NB4 (cell line): ENCODE results near the gene CNTN5.

Experiments
- CTCF ChIP-seq: IDR thresholded peaks from one replicate; pipeline ENCODE4 v1.5.1; 2012; ENCODE audit warnings: low read depth, low read length
- MAX ChIP-seq: IDR thresholded peaks from 2 replicates; pipeline ENCODE4 v1.6.1; 2011; ENCODE audit warnings: low read depth, low read length
- MYC ChIP-seq: IDR thresholded peaks from 2 replicates; pipeline ENCODE4 v1.6.1; 2011; ENCODE audit warnings: low read depth, low read length
- POLR2A ChIP-seq: IDR thresholded peaks from 2 replicates; pipeline ENCODE4 v1.6.1; 2011; ENCODE audit warnings: mild to moderate bottlenecking; ENCODE audit not compliant: insufficient read length; ENCODE audit errors: extremely low read depth

- TF ChIP-seq CTCF (no peak), MYC (no peak), POLR2A (no peak), MAX (no peak)
Observed at GRCh38 chr11:100329352-100329751, 1308.6 kb downstream of the CNTN5 start.
